ENCODE results near the gene LILRB2. TPM values are rescaled to one million over a fixed set of nuclear protein-coding genes. Genes with fewer than 3 reads are reported as not detected.
"Not testable (repeated sequence)": the region's sequence is repeated elsewhere in the genome, so short reads cannot be mapped to it uniquely, and the experiment has no call there.

LILRB2 gene
- total RNA-seq, 1 experiment from 2014 or later = not detected

DNA sequence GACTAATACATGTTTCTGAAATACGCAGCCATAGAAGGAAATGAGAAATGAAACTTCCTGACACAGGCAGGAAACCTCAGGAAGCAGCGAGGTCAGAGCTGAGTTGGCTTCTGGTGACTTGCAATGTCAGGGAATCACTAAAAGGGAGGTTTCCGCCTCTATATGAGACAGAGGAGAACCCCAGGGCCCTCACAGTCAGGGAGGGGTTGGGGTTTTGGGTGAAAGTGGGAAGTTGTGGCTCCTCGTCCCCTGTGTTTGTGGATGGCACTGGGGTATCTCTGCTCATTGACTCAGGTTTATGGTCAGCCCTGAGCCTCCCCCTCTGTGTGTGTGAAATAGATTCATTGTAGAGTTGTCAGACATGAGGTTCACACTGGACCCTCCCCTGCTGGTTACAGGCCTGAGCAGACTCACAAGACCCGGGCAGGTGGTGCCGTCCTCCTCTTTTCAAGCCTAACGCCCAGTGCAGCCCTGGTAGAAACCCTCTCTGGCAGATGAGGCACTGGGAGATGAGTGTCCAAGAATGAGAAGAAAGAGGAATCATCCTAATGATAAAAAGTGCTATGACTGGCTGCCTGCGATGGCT lies 32.8 kb downstream of the LILRB2 start:
- Histone ChIP-seq H3K4me3 (ENCODE audit: low read depth, low read length, poor library complexity, severe bottlenecking) (no peak overlapping the region), H3K27me3 (replicated peaks; ENCODE audit: insufficient read depth, low read depth, low read length, poor library complexity) (peaks cover 7% of the 10 kb centered on the region), H3K4me1 (ENCODE audit: insufficient read depth, low read length, poor library complexity, severe bottlenecking) (no peaks in the 10 kb centered on the region), H3K36me3 (ENCODE audit: insufficient read depth, low read length, poor library complexity, severe bottlenecking) (no peaks in the 10 kb centered on the region), H3K27ac (ENCODE audit: low read depth, low read length, poor library complexity, severe bottlenecking) (no peak overlapping the region), H3K9me3 (ENCODE audit: low read depth, low read length, poor library complexity, severe bottlenecking) (no peaks in the 10 kb centered on the region)
- BruUV-seq (replicated peaks) = no TSS peak
- ChIA-PET POLR2A (ENCODE audit: low non-redundant PET) (no interaction called here), CTCF (interaction anchor here (0.6 kb wide), 1 partner anchor 17 kb away, joined by 4 read pairs; no protein-coding TSS in a partner anchor)
- no peak for DNase-seq (ENCODE audit: low spot score)
- intact Hi-C loops (cut with micrococcal nuclease; ENCODE audit: unreplicated experiment) = no loop called here
- TF ChIP-seq, protein P1, sequence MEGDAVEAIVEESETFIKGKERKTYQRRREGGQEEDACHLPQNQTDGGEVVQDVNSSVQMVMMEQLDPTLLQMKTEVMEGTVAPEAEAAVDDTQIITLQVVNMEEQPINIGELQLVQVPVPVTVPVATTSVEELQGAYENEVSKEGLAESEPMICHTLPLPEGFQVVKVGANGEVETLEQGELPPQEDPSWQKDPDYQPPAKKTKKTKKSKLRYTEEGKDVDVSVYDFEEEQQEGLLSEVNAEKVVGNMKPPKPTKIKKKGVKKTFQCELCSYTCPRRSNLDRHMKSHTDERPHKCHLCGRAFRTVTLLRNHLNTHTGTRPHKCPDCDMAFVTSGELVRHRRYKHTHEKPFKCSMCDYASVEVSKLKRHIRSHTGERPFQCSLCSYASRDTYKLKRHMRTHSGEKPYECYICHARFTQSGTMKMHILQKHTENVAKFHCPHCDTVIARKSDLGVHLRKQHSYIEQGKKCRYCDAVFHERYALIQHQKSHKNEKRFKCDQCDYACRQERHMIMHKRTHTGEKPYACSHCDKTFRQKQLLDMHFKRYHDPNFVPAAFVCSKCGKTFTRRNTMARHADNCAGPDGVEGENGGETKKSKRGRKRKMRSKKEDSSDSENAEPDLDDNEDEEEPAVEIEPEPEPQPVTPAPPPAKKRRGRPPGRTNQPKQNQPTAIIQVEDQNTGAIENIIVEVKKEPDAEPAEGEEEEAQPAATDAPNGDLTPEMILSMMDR (conservative IDR thresholded peaks at IDR 0.05; ENCODE audit: low read depth, low read length) = no peak
- no peak for TF ChIP-seq EZH2 (IDR thresholded peaks at IDR 0.05; ENCODE audit: borderline replicate concordance, low read depth, low read length, poor library complexity, severe bottlenecking)

DNA sequence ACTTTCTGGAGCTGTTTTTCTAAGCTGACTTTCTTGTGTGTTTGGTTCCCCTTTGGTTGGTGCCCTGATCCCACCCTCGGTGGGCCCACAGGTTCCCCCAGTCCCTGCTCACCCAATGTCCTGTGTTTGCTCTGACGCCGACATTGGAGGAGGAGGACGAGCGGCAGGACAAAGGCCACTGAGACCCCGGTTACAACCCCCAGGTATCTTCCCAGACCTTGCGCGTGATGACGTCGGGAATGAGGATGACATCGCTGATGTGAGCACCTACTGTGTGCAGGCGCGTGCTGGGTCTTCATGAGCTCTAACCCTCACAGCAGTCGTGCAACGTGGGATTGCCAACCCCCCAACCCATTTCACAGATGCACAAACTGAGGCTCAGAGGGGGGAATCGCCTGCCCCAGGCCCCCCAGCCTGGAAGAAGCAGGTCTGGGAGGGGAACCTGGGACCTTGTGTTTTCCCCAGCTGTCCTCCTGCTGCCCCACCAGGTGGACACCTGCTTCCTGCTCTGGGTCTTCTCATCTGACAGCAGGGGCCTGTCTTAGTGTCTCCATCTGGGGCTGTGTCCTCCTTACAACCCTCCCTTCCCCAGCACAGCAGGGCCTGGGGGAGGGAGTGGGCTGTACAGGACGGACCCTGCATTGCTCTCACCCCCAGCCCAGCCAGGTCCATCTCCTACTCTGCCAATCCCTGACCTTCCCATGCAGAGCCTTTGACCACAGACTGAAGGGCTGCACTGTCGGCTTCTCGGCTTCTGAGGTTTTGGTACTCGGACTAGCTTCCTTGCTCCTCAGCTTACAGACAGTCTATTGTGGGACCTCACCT lies 33.6 kb downstream of the LILRB2 start:
- no TSS peak for BruUV-seq (replicated peaks)

DNA sequence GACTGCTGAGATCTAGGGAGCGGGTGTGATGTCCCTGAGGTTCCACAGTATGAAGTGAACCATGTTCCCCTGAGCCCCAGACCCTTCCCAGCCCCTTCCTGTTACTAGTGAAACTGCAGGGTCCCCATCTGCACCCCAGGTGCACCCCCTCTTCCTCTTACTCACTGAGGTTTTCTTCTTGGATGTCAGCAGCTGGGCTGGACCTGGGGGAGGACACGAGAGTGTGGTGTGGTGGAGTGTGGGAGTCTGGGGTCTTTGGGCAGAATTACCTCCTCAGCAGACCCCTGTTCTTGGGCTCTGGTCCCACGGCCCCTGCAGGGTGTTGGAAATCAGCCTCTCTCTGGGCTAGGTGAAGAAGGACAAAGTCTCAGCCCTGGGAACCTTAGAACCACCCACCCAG lies 35.0 kb downstream of the LILRB2 start:
- Histone ChIP-seq H3K36me3 (ENCODE audit: insufficient read depth, low read length, poor library complexity, severe bottlenecking) (no peaks in the 10 kb centered on the region), H3K9me3 (ENCODE audit: low read depth, low read length, poor library complexity, severe bottlenecking) (no peaks in the 10 kb centered on the region), H3K4me1 (ENCODE audit: insufficient read depth, low read length, poor library complexity, severe bottlenecking) (no peaks in the 10 kb centered on the region), H3K27ac (ENCODE audit: low read depth, low read length, poor library complexity, severe bottlenecking) (no peak overlapping the region), H3K4me3 (ENCODE audit: low read depth, low read length, poor library complexity, severe bottlenecking) (no peak overlapping the region), H3K27me3 (replicated peaks; ENCODE audit: insufficient read depth, low read depth, low read length, poor library complexity) (peaks cover 7% of the 10 kb centered on the region)
- ChIA-PET POLR2A (ENCODE audit: low non-redundant PET) (no interaction called here), CTCF (no interaction called here)
- intact Hi-C loops (cut with micrococcal nuclease; ENCODE audit: unreplicated experiment) = no loop called here
- DNase-seq (ENCODE audit: low spot score) = no peak
- no TSS peak for BruUV-seq (replicated peaks)
- TF ChIP-seq EZH2 (IDR thresholded peaks at IDR 0.05; ENCODE audit: borderline replicate concordance, low read depth, low read length, poor library complexity, severe bottlenecking) = no peak
- TF ChIP-seq, protein P1 (conservative IDR thresholded peaks at IDR 0.05; ENCODE audit: low read depth, low read length) = no peak

More for the DNA sequence above, 33.6 kb downstream of the LILRB2 start:
- Histone ChIP-seq H3K36me3 (ENCODE audit: insufficient read depth, low read length, poor library complexity, severe bottlenecking) (no peaks in the 10 kb centered on the region), H3K27me3 (replicated peaks; ENCODE audit: insufficient read depth, low read depth, low read length, poor library complexity) (peaks cover 7% of the 10 kb centered on the region), H3K27ac (ENCODE audit: low read depth, low read length, poor library complexity, severe bottlenecking) (no peak overlapping the region), H3K4me3 (ENCODE audit: low read depth, low read length, poor library complexity, severe bottlenecking) (no peak overlapping the region), H3K4me1 (ENCODE audit: insufficient read depth, low read length, poor library complexity, severe bottlenecking) (no peaks in the 10 kb centered on the region), H3K9me3 (ENCODE audit: low read depth, low read length, poor library complexity, severe bottlenecking) (no peaks in the 10 kb centered on the region)
- no peak for DNase-seq (ENCODE audit: low spot score)
- no peak for TF ChIP-seq EZH2 (IDR thresholded peaks at IDR 0.05; ENCODE audit: borderline replicate concordance, low read depth, low read length, poor library complexity, severe bottlenecking)
- TF ChIP-seq, protein P1 (conservative IDR thresholded peaks at IDR 0.05; ENCODE audit: low read depth, low read length) = no peak
- CTCF ChIA-PET = no interaction called here
- POLR2A ChIA-PET (ENCODE audit: low non-redundant PET) = no interaction called here
- intact Hi-C loops (cut with micrococcal nuclease; ENCODE audit: unreplicated experiment) = no loop called here

DNA sequence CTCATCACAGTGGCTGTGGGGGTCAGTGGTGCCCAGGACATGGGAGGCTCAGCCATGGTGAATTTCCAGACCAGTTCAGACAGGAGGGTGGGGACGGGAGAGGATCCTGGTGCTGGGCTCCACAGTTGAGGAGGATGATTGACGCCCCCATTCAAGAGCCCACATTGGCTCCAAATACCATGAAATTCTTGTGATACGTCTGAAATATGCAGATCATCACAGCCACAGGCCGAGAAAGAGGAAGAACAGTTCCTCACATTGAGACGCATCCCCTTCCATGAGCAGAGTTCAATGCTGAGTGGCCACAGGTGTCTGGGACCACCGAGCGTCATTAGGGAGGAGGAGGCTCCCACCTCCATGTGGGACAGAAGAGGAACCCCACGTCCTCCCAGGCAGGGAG lies 37.1 kb downstream of the LILRB2 start:
- DNase-seq (ENCODE audit: low spot score); H3K36me3 ChIP-seq (ENCODE audit: insufficient read depth, low read length, poor library complexity, severe bottlenecking); H3K9me3 ChIP-seq (ENCODE audit: low read depth, low read length, poor library complexity, severe bottlenecking); intact Hi-C loops (cut with micrococcal nuclease; ENCODE audit: unreplicated experiment); BruUV-seq (replicated peaks); POLR2A ChIA-PET (ENCODE audit: low non-redundant PET); H3K27me3 ChIP-seq (replicated peaks; ENCODE audit: insufficient read depth, low read depth, low read length, poor library complexity); H3K4me3 ChIP-seq (ENCODE audit: low read depth, low read length, poor library complexity, severe bottlenecking); CTCF ChIA-PET; H3K27ac ChIP-seq (ENCODE audit: low read depth, low read length, poor library complexity, severe bottlenecking); H3K4me1 ChIP-seq (ENCODE audit: insufficient read depth, low read length, poor library complexity, severe bottlenecking): not testable (repeated sequence)

- BruUV-seq (replicated peaks); DNase-seq (ENCODE audit: low spot score); H3K4me1 ChIP-seq (ENCODE audit: insufficient read depth, low read length, poor library complexity, severe bottlenecking); H3K36me3 ChIP-seq (ENCODE audit: insufficient read depth, low read length, poor library complexity, severe bottlenecking); H3K27me3 ChIP-seq (replicated peaks; ENCODE audit: insufficient read depth, low read depth, low read length, poor library complexity); POLR2A ChIA-PET (ENCODE audit: low non-redundant PET); CTCF ChIA-PET; intact Hi-C loops (cut with micrococcal nuclease; ENCODE audit: unreplicated experiment); H3K4me3 ChIP-seq (ENCODE audit: low read depth, low read length, poor library complexity, severe bottlenecking); H3K9me3 ChIP-seq (ENCODE audit: low read depth, low read length, poor library complexity, severe bottlenecking); H3K27ac ChIP-seq (ENCODE audit: low read depth, low read length, poor library complexity, severe bottlenecking): not testable (repeated sequence)
These were observed 38.3 kb downstream of the LILRB2 start, which contains the start of gene LILRA6 for GRCh38 chr19:54242646-54243045. Gene LILRA6 (minus strand): TSS chr19:54242790.
